Neural progenitor cell (in vitro differentiated cells): ENCODE data around the gene DHTKD1.

Experiments used
- CTCF ChIP-seq: fragments of 200-600 bp; sonication (generic); IDR thresholded peaks from 2 replicates; pipeline ENCODE4 v1.5.1; 2017; ENCODE audit warnings: antibody characterized with exemption, mild to moderate bottlenecking
- EZH2 ChIP-seq: fragments of 200-600 bp; sonication (generic); IDR thresholded peaks from 2 replicates; pipeline ENCODE4 v1.6.1; 2017; ENCODE audit warnings: antibody characterized with exemption, mild to moderate bottlenecking, moderate library complexity
- EZH2phosphoT487 ChIP-seq: fragments of 200-600 bp; sonication (generic); IDR thresholded peaks from 2 replicates; pipeline ENCODE4 v1.6.1; 2017; ENCODE audit warnings: antibody characterized with exemption

DNA sequence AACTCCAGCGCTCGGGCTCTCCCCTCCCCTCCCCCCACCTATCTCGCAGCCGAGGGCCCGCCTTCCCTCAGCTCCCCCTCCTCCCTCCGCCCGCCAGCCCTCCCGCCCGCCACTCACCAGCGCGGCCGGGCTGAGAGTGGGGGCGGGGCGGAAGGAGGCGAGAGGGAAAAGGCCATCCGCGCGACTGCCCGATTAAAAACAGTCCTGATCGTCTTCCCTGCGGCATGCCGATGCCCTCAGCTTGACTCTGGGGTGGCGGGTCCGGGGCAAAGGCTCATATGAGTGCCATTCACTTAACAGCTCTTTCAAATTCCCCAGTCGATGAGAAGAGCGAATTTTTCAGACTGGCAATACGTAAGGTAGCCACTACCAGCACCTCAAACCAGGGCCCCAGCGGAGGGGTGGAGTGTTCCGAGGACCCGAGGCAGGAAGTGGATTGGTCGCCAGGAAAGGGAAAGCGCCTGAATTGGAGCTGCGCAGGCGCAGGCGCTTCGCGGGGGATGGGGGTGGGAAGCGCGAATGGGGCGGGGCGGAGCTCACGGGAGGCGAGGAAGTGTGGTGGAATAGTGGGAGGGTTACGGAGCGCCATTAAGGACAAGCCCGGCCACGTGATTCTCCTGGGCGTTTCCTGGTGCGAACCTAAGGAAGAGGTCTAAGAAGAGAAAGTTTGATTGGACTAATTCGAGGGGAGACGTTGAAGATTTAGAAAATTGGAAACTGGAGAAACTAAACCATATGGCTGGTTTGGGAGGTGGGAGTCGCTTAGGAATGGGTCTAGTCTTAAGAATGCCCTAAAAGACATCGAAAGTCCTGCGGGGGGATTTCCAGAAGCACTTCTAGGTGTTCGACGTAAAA, 25.7 kb upstream of the DHTKD1 start, which contains the start of gene UPF2:
- no peak for TF ChIP-seq CTCF
- no peak for TF ChIP-seq EZH2
- TF ChIP-seq EZH2phosphoT487: no peak
